GDM1 (cell line): Measurements from ENCODE around the gene FOS.
A peak's percentile ranks its signal among the peaks of the same experiment; 100 is the strongest.
"Not testable (repeated sequence)": the region's sequence is repeated elsewhere in the genome, so short reads cannot be mapped to it uniquely, and the experiment has no call there.

ENCODE experiments used
- DNase-seq: peaks from one replicate; lab custom pipeline; 2025; lab: John Stamatoyannopoulos, UW

FOS gene

DNA sequence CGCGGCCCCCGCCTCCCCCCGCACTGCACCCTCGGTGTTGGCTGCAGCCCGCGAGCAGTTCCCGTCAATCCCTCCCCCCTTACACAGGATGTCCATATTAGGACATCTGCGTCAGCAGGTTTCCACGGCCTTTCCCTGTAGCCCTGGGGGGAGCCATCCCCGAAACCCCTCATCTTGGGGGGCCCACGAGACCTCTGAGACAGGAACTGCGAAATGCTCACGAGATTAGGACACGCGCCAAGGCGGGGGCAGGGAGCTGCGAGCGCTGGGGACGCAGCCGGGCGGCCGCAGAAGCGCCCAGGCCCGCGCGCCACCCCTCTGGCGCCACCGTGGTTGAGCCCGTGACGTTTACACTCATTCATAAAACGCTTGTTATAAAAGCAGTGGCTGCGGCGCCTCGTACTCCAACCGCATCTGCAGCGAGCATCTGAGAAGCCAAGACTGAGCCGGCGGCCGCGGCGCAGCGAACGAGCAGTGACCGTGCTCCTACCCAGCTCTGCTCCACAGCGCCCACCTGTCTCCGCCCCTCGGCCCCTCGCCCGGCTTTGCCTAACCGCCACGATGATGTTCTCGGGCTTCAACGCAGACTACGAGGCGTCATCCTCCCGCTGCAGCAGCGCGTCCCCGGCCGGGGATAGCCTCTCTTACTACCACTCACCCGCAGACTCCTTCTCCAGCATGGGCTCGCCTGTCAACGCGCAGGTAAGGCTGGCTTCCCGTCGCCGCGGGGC is at the start of gene FOS:
FOS (plus strand) TSS at position 407 of the 731 bp plus-strand sequence; CDS start at position 562, 155 bp downstream.
- DNase-seq, result peak; percentile 70

DNA sequence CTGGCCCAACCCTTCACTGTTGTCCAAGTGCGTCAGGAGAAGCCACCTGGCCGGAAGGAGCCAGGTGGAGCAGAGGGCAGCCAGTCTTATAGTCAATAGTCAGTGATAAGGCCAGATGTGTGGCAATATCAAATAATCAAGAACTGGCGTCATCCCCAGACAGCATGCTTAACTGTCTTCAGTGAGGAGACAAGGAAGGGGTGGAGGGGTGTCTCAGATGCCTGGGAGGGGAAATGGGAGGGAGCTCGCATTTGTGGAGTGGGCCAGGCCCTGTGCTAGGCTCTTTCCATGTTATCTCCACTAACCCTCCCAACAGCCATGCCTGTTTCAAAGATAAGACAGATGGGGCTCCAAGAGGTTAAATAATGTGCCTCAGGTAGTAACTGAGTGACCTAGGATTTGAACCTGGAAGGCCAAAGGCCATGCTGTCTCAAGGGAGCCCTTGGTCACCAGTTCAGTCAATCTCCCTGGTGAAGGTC is 48.9 kb upstream of the FOS start:
- no peak for DNase-seq

DNA sequence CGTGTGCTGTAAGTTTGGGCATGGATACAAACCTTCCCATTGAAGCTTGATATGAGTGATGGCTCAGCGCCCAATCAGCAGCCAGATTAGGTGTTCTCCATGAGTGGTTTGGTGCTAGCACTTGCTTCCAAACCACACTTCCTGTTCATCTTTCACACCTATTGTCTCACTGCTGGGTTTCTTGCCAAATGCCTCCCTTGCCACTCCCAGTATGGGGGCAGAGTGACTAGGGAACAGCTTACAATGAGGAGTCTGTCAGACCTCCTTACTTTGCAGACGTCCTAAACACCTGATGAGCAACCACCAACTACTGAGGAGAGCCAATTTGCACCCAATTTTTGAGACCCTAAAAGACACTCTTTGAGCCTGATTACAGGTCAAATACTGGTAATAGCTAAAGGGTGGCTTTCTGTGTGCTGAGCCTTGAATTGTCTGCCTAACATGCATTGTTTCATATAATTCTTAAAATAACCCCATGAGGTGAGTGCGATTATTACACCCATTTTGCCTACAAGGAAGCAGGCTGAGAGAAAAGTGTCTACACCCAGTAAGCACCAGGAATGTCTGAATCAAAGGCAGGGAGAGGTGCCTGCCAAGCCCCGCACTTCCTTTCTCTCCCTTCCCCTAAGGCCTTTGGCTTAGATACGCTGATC is 48.4 kb upstream of the FOS start:
- no peak for DNase-seq

DNA sequence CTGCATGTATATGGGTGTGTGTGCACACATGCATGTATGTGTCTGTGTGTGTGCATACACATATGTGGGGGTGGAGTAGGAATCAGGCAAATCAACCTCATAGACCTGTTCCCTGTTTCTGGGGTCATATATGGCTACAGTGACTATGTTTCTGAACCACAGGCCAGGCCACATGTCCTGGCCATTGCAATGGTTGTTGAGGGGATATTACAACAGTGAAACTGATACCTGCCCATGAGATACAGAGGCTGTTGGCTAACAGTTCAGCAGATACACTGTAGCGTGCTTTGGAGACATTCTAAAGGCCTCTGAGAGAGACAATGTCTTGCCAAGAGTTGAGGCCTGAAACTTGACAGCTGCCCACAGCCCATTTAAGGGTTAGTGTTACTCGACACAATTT is 47.3 kb upstream of the FOS start:
- no peak for DNase-seq

DNA sequence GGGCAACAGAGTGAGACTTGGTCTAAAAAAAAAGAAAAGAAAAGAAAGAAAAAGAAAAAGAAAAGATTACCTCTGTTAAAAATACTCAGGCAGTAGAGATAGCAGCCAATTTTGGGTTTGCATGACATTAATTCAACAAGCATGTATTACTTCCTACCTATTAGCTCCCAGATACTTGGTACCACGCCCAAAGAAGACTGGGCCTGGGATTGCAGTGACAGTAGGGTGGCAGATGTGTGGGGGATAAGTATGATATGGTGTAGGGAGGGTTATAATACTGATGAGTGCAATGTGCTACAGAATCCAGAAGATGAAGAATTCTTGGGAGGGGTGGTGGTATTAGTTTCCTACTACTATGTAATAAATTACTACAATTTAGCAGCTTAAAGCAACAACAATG is 46.4 kb upstream of the FOS start:
- no peak for DNase-seq

DNA sequence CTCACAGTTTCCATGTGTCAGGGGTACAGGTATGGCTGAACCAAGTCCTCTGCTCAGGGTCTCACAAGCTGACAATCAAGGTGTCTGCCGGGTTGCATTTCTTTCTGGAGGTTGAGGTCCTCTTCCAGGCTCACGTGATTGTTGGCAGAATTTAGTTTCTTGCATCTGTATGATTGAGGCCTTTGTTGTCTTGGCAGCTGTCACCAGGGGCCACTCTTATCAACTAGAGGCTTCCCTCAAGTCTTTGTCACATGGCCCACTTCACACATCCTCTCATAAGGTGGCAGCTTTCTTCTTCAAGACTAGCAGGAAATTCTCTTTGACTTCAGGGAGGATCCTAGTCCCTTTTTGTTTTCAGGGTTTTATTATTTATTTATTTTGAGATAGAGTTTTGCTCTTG is 46.0 kb upstream of the FOS start:
- no peak for DNase-seq

DNA sequence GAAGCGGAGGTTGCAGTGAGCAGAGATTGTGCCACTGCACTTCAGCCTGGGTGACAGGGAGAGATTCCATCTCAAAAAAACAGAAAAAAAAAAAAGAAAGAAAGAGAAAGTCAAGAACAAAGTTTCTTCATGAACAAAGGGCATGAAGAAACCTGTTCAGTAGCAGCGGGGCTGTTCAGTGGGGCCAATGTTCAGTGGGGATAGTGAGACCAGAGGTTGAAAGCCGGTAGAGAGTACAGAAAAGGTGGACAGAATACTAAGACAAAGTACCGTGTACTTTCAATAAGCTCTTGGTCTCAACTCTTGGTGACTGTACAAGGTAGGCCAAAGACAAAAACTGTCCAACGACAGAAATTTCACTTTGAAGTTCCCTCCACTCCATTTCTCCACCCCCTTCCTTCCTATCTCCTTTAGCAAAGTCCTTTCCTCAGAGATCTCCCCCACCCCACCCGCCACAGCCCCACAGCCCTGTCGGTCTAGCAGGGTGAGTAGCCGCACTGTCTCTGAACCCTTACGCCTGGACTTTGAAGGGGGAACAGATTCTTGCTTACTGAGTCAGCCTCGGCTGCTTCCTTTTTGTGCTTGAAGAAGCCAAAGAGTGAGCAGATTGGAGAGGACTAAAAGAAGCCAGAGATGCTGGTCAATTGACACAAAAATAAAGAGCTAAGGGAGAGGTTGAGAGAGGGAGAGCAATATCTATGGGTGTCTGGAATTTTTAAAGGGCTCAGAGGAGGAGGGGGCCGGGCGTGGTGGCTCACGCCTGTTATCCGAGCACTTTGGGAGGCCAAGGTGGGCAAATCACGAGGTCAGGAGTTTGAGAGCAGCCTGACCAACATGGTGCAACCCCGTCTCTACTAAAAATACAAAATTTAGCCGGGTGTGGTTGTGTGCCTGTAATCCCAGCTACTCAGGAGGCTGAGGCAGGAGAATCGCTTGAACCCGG is 44.2 kb upstream of the FOS start:
- peak; percentile 3 for DNase-seq

DNA sequence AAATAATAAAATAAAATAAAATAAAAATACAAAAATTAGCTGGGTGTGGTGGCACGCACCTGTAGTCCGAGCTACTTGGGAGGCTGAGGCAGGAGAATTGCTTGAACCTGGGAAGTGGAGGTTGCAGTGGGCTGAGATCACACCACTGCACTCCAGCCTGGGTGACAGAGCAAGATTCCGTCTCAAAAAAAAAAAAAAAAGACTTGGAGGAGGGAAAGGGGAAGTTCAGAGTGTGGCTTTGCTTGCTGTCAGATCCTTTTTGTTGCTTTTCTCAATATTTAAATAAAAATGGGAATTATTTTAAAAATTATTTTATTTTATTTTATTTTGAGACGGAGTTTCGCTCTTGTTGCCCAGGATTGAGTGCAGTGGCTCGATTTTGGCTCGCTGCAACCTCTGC is 43.4 kb upstream of the FOS start:
- DNase-seq, result not testable (repeated sequence)

DNA sequence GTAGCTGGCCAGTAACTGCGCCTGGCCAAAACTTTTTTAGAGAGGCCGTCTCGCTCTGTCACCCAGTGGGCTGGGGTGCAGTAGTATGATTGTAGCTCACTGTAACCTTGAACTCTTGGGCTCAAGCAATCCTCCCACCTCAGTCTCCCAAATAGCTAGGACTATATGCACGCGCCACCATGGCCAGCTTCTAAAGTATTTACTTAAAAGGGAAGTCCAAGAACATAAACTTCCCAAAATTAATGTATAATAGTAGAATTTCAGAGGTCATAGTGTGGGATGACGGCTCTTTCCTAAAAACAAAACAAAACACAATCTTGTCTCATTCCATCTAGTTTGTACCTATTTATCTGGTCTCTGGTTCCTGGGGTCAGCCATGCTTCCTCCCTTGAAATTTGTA is 42.2 kb upstream of the FOS start:
- no peak for DNase-seq

DNA sequence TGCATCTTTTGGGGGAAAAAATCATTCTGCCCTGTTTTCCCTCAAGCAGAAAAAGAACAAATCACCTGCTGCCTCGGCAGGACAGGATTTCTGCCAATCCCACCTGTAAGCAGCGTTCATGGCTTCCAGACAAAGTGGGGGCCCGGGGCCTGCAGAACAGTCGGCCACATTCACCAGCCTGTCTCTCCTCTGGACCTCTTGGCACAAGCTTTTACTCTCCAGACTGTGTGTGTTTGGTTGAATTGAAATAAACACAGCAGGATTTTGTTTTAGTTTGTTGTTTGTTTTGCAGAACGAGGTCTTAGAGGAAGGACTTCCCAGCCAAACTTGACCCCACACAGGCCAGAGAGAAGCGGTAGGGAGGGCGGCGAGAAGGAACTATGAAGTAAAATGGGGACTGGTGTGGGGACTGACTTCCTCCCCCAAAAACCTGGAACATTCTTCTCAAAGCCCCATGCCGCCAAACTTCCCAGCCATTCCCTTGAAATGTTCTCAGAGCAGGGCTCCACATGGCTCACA is 41.7 kb upstream of the FOS start:
- no peak for DNase-seq

DNA sequence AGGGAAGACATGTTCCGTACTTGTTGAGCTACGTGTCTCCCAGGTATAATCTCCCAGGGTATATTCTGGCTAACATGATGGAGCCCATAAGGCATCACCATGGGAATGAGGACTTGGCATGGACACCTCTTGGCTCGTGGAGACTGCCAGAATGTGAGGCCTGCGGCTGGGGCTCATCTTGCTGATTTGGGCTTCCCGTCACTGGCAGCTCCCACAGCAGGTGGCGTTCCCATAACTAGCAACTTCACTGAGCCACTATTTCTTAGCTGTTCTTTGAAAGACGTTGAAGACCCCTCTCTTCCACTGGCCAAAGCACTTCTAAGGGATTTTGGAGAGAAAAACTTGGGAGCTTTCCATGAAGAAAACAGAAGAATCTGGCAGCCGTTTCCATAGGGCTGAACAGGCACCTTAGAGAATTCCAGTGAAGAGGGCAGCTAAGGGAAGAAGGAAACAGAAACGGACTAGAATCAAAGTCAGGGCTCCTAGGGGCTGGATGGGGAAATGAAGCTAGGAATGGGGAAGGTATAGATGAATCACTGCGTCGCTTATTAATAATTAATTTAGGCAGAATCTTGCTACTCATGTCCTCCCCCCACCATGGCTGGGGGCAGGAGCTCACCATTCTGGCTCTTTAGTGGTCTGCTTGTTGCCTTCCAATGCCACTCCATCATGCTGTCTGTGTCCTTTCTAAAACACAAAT is 39.7 kb upstream of the FOS start:
- DNase-seq, result no peak

DNA sequence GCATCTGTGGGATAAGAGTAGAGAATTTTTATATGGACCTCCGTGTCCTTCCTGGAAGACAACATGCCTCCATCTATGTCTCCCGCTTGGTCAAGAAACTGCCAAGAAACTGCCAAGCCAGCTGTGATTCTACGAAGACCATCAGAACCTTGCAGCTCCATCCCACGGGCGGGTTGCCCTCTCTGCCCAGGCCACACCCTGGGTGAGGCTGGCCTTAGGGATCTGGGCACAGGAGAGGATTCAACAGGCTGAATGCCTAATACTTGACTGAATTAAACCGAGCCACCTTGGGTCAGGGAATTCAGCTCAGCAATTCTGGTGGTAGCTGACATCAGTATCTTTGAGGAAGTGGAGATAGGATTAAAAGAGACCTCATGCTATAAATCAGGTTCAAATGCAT is 37.8 kb upstream of the FOS start:
- no peak for DNase-seq

DNA sequence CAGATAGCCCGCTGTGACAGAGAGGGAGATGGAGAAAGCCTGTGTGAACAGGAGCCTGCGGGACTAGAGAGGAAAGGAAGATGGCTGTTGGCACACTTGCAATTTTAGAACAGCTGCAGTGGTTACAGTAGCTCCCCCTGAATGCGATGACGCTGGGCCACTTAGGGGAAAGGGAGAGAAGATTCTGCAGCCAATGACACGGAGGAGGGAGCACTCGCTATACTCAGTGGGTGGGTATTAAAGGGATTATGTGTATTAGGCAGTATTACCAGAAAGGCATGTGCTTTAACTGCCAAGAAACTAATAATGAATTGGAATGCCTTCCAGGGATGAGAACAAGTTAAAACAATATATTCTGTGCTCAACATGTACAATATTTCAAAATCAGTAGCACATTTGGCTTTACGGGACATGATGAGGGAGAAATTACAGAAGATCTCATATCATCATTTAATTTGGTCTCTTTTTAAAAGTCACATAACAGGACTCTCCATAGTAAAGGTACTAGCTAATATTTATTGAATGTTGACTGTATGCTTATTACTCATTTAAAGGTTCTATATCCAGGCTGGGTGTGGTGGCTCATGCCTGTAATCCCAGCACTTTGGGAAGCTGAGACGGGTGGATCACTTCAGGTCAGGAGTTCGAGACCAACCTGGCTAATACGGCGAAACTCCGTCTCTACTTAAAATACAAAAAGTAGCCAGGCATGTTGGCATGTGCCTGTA is 35.9 kb upstream of the FOS start:
- DNase-seq, result no peak

DNA sequence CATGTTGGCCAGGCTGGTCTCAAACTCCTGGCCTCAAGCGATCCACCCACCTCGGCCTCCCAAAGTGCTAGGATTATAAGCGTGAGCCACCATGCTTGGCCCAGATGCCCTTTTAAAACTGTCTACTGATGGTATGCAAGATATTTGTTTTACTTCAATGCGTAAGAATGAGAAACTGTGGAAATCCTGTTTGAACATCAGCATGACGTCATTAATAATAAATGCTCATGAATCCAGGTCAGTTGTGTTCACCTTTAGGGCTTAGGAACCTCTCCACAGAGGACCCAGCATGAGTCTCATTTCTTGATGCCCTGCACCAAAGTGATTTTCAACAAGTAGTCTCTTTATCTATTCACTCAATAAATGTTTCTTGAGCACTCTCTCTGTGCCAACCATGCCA is 34.5 kb upstream of the FOS start:
- no peak for DNase-seq

DNA sequence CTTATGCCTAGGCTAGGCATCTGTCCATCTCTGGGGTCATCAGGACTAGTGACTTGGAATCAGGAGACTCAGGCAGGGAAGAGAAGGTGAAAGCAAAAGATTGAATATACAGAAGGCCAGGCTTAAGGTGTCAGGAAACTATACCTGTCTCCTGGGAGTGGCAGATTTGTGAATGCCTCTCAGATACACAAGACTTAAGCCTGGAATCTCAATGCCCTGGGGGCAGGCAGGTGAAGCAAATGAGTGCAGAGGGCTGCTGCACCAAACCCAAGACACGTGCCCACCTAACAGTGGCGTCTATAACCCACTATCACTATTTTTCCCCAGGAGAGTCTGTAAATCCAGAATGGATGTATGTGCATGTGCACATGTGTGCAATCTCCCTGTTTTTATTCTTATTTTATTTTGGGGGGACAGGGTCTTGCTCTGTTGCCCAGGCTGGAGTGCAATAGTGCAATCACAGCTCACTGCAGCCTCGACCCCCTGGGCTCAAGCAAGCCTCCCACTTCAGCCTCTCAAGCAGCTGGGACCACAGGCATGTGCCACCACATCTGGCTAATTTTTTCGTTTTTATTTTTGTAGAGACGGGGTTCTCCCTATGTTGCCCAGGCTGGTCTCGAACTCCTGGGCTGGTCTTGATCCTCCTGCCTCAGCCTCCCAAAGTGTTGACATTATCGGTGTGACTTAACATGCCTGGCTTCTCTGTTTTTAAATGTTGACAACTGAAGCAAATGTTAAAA is 31.9 kb upstream of the FOS start:
- no peak for DNase-seq

DNA sequence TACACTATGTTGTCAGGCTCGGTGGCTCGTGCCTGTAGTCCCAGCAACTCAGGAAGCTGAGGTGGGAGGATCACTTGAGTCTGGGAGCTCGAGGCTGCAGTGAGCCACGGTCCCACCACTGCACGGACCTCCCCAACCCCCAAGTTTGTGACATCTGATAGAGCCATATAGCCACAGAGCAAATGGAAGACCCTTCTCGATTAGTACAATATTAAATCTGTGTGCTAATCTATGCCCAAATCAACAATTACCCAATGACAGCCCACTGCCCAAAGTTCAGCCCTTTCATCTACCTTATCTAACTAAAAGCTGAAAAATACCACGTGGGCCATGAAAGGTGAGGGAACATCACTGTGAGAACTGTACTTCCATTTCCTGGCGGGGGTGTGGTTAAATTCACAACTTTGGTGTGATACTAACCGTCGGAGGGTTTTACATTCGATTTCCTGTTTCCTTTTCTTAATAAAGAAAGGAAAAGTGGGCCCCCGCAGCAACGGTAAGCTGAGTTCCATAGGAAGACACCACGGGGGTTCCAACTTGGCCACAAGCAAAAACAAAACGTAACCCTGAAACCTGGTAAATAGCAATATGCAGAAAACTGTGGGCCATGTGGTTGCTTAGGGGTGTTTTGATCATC is 31.2 kb upstream of the FOS start:
- DNase-seq, result no peak

DNA sequence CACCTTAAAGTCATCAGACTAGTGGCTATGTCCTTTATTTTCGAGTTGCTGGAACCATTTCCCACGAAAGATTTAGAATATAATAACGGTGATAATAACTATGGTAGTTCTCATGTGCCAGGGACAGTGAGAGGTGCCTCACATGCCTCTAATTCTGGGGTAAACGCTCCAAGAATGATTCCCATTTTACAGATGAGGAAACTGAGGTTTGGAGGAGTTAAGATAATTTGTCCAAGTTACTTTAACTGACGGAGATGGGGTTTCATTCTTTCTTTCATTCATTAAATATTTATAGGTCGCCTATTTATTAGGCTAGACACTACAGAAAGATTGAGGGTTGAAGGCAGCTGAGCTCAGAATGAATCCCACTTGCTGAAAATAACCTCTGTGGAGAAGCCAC is 30.7 kb upstream of the FOS start:
- no peak for DNase-seq

DNA sequence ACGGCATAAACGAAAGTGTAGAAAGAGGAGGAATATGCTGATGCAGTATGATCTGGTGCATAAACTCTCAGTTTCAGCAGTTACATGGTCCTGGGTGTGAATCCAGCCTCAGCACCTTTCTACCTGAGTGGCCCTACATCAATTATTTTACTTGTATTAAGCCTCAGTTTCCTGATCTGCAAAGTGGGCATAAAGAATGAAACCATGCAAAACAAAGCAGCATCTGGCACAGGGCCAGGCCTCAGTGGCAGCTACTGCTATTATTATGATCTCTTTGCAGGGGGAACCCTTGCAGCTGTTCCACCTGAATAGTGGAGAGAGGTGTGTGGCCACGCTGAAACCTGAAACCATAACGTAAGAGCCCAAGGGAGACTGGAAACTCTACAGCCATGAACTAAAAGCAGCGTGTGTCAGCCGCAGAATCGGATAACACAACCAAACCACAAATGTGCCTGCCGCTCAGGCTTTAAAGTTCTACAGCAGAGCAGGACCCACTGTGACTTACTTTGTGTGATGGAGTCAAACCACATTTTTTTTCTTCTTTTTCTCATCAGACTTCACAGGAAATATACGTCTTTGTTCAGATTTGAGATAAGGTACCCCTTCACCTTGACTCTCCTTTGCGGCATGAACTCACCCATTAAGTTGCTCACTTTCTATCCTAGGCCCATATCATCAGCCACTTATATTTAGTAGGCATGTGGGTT is 29.2 kb upstream of the FOS start:
- DNase-seq, result no peak

DNA sequence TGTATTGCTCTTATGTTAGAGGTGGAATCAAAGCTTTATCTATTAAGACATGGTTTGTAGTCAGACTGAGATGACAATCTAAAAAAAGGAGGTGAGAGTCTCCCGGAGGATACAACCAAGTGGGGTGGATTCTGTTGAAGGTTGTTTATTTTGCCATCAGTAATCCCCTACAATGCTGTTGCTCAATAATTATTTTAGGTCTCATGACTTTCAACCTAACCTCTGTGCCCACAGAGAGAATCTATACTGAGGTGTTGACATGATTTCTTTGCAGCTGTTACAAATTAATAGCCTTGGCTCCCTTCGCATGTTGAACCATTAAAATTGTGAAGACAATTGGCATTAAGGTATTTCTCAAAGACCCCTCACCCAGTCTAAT is 28.7 kb upstream of the FOS start:
- DNase-seq, result no peak
